ENCODE measurements around the gene LRRN3. TPM values are rescaled to one million over a fixed set of nuclear protein-coding genes. Genes with fewer than 3 reads are reported as not detected.

Gene LRRN3
- total and polyA plus RNA-seq, 2 of the 4 experiments (the other 2 are of a cell fraction) = 6.9 to 15.2 TPM

DNA sequence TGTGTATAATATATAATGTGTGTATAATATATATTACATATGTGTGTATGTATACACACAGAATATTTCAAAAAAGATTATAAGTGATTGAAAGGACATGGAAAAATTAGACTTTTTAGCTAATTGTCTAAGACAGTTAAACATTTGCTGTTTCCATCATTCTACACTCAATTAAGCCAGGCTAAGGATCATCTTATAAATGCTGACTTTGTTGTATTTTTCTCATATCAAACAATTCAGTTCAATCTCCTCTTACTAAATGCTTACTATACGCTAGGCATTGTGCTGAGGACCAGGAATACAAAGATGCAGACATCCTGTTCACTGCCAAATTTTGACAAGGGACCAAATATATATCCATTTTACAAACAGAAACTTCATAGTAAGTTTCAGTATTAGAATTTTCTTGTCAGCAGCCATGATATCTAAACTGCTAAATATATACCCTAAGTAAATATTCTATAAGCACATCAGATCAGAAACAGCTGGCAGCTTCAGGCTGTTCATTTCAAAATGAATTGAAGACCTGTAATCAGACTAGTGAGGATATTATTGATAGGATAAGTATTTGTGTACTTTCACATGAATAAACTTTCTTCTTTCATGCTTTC is 10.3 kb upstream of the LRRN3 start:
- Histone ChIP-seq H2AFZ (replicated peaks; ENCODE audit: low read length, poor library complexity) (no peak overlapping the region), H2AK9ac (replicated peaks; ENCODE audit: low read depth, low read length, poor library complexity) (no peak overlapping the region), H4K8ac (ENCODE audit: low read depth in 2 of 2, low read length in 2 of 2) (no peak overlapping the region), H4K91ac (ENCODE audit: insufficient read depth, low read depth, low read length) (no peak overlapping the region), H3K27ac (ENCODE audit: insufficient read depth, low read length) (no peak overlapping the region), H4K5ac (ENCODE audit: low read depth, low read length) (no peak overlapping the region), H3K56ac (ENCODE audit: extremely low read depth, insufficient read depth, low read length) (no peak overlapping the region), H3K4me2 (ENCODE audit: low read depth, low read length) (no peak overlapping the region), H3K79me1 (ENCODE audit: low read depth in 1 of 2, low read length in 2 of 2) (no peaks in the 10 kb centered on the region), H3K18ac (ENCODE audit: low read depth, low read length) (no peak overlapping the region), H2BK120ac (ENCODE audit: low read depth, low read length) (no peak overlapping the region), H2BK15ac (ENCODE audit: low read depth, low read length) (no peak overlapping the region), H3K9me3 (ENCODE audit: control insufficient read depth, insufficient read depth, low read length) (no peaks in the 10 kb centered on the region), H3K9me1 (ENCODE audit: insufficient read depth, low read length) (no peaks in the 10 kb centered on the region), H4K20me1 (ENCODE audit: insufficient read depth, low read length) (no peaks in the 10 kb centered on the region), H3K4ac (ENCODE audit: low read depth, low read length) (no peak overlapping the region), H2BK20ac (ENCODE audit: low read depth, low read length) (no peak overlapping the region), H3K14ac (replicated peaks; ENCODE audit: low read depth, low read length) (no peak overlapping the region), H3K27me3 (ENCODE audit: control insufficient read depth, insufficient read depth, low read length) (no peaks in the 10 kb centered on the region), H3K36me3 (ENCODE audit: control insufficient read depth, insufficient read depth, low read length) (no peaks in the 10 kb centered on the region), H2BK5ac (ENCODE audit: low read depth, low read length, poor library complexity, severe bottlenecking) (no peak overlapping the region), H3K9ac (ENCODE audit: low read depth, low read length) (no peak overlapping the region), H2AK5ac (ENCODE audit: low read depth, low read length) (no peak overlapping the region), H3K23ac (ENCODE audit: low read depth, low read length) (no peak overlapping the region), H3K4me3 (ENCODE audit: insufficient read depth, low read depth, low read length) (no peak overlapping the region), H3K4me1 (ENCODE audit: control insufficient read depth, insufficient read depth, low read length) (peaks cover 8% of the 10 kb centered on the region)
- CTCF ChIA-PET = interaction anchor here (0.5 kb wide), 2 partner anchors 11 to 354 kb away, joined by 3 read pairs; no protein-coding TSS in a partner anchor
- DNase-seq (no peak), ATAC-seq (ENCODE audit: low read depth) (no peak)
- TF ChIP-seq MAFK (IDR thresholded peaks at IDR 0.05; ENCODE audit: low read depth, low read length) (peak; percentile 71), MAZ (IDR thresholded peaks at IDR 0.05; ENCODE audit: borderline replicate concordance, low read depth, low read length) (no peak), RAD21 (IDR thresholded peaks at IDR 0.05; ENCODE audit: low read length) (no peak)
- TF ChIP-seq, protein P1, sequence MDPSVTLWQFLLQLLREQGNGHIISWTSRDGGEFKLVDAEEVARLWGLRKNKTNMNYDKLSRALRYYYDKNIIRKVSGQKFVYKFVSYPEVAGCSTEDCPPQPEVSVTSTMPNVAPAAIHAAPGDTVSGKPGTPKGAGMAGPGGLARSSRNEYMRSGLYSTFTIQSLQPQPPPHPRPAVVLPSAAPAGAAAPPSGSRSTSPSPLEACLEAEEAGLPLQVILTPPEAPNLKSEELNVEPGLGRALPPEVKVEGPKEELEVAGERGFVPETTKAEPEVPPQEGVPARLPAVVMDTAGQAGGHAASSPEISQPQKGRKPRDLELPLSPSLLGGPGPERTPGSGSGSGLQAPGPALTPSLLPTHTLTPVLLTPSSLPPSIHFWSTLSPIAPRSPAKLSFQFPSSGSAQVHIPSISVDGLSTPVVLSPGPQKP (IDR thresholded peaks at IDR 0.05; ENCODE audit: borderline replicate concordance, low read depth, low read length) = no peak
- POLR2A ChIA-PET (ENCODE audit: unreplicated experiment) = no interaction called here
- intact Hi-C loops (cut with micrococcal nuclease) (no loop called here), in situ Hi-C loops (cut with MboI; ENCODE audit: low sequenced_read_pairs) (no loop called here), dilution Hi-C loops (cut with HindIII; ENCODE audit: low sequenced_read_pairs, unreplicated experiment) (no loop called here)
- no CpG with 5 or more reads among the region's 1 CpG for WGBS, 2 experiments (ENCODE audit: extremely low coverage in 2 of 2, insufficient read length in 1 of 2)
- no TSS peak for BruUV-seq (replicated peaks)
